Measurements from ENCODE around the gene MFAP3. TPM values are rescaled to one million over a fixed set of nuclear protein-coding genes. Genes with fewer than 3 reads are reported as not detected.
A peak's percentile ranks its signal among the peaks of the same experiment; 100 is the strongest.

The MFAP3 gene
- total and polyA plus RNA-seq, 9 donors: 9.1 to 33.2 (median 23.2) TPM

DNA sequence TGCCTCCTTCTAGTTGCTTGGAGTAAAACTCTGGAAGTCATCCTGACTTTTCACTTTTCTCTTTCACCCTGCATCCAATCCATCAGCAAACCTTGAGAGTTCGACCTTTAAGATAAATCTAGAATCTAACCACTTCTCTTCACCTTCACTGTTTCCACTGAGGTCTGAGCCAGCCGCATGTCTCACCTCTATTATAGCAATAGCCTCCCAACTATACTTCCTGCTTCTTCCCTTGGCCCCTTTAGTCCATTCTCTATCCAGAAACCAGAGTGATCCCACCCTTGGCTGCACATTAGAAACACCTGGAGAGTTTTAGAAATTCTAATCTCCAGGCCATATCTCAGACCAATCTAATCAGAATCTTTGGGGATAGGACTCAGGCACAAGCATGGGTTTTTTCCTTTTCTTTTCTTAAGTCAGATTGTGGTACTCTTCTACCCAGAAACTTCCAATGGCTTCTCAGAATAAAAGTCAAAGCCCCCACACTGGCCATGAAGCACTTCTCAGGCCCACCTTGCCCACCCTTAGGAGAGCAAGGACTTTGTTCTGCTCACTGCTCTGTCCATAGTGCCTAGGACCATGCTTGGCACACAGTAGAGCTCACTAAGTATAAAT, 33.1 kb downstream of the MFAP3 start:
- WGBS, 3 donors: 53 to 69% (median 59%) methylated on average over 2 of the region's 2 CpGs
- Histone ChIP-seq H3K27me3 (no peaks in the 10 kb centered on the region), H3K36me3 (no peaks in the 10 kb centered on the region), H3K9me3 (no peaks in the 10 kb centered on the region), H3K4me3 (no peak overlapping the region), H3K4me1 (ENCODE audit: insufficient read depth) (no peaks in the 10 kb centered on the region), H3K27ac (no peak overlapping the region)
- no peak for DNase-seq
- TF ChIP-seq EP300 (IDR thresholded peaks at IDR 0.05) (no peak), POLR2A (IDR thresholded peaks at IDR 0.05) (no peak)
- TF ChIP-seq, protein P1, sequence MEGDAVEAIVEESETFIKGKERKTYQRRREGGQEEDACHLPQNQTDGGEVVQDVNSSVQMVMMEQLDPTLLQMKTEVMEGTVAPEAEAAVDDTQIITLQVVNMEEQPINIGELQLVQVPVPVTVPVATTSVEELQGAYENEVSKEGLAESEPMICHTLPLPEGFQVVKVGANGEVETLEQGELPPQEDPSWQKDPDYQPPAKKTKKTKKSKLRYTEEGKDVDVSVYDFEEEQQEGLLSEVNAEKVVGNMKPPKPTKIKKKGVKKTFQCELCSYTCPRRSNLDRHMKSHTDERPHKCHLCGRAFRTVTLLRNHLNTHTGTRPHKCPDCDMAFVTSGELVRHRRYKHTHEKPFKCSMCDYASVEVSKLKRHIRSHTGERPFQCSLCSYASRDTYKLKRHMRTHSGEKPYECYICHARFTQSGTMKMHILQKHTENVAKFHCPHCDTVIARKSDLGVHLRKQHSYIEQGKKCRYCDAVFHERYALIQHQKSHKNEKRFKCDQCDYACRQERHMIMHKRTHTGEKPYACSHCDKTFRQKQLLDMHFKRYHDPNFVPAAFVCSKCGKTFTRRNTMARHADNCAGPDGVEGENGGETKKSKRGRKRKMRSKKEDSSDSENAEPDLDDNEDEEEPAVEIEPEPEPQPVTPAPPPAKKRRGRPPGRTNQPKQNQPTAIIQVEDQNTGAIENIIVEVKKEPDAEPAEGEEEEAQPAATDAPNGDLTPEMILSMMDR (IDR thresholded peaks at IDR 0.05): no peak
- intact Hi-C loops (cut with DNase I): loop anchor here in 3 of 4 donors (2.0 to 10.0 kb wide), 6 partner anchors 103 to 570 kb away; partner anchors contain the start of gene GALNT10 (in 1 of the 3)

DNA sequence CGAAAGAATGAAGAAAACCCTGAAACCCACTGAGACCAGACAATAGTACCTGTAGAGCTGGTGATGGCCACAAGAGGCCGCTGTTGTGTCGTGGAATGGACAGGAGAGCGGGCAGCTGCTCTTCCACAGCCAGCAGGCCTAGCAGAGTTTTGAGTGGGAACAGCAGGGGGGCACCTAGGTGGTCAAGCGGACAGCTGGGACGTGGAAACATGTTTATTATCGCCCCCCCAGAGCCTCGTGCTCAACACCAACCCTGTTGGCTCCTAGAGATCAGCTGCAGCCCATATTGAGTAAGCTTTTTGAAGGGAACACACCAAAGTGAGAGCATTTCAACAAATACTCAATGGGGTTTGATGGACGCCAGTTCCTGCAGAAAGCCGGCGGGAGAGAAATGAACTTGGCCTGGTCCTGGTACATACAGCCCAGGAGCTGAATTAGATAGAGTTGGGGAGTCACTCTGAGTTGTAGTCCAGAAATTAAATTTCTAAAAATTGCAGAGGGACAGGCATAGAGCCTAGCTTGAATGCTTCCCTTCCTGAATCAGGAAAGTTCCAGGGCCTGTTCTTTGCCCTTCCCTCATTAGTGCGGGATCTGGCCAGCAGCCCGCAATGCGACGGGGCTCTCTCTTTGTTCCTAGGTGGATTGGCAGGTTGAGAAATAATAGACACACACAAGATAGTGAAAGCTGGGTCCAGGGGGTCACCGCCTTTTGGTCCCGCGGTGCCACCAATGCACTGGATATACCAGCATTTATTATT, 33.8 kb downstream of the MFAP3 start:
- Histone ChIP-seq H3K9me3 (no peaks in the 10 kb centered on the region), H3K27ac (no peak overlapping the region), H3K4me1 (ENCODE audit: insufficient read depth) (no peaks in the 10 kb centered on the region), H3K4me3 (no peak overlapping the region), H3K36me3 (no peaks in the 10 kb centered on the region), H3K27me3 (no peaks in the 10 kb centered on the region)
- DNase-seq: peak; percentile 73 to 89 (median 88)
- TF ChIP-seq, protein P1 (IDR thresholded peaks at IDR 0.05): peak; percentile 84 to 89 (median 88)
- TF ChIP-seq POLR2A (IDR thresholded peaks at IDR 0.05) (no peak), EP300 (IDR thresholded peaks at IDR 0.05) (no peak)
- WGBS, 3 donors: 35 to 39% (median 35%) methylated on average over 18 of the region's 18 CpGs
- intact Hi-C loops (cut with DNase I): loop anchor here in 3 of 4 donors (2.0 to 10.0 kb wide), 6 partner anchors 102 to 570 kb away; partner anchors contain the start of gene GALNT10 (in 1 of the 3)

- 82 to 92% (median 89%) methylated on average over 5 of the region's 5 CpGs for WGBS, 3 donors
- Histone ChIP-seq H3K4me1 (ENCODE audit: insufficient read depth) (no peaks in the 10 kb centered on the region), H3K36me3 (no peaks in the 10 kb centered on the region), H3K4me3 (no peak overlapping the region), H3K27ac (no peak overlapping the region), H3K9me3 (no peaks in the 10 kb centered on the region), H3K27me3 (no peaks in the 10 kb centered on the region)
- DNase-seq: no peak
- intact Hi-C loops (cut with DNase I): loop anchor here in 3 of 4 donors (10.0 kb wide), 3 partner anchors 98 to 328 kb away; partner anchors contain the start of gene GALNT10 (in 1 of the 3)
- TF ChIP-seq POLR2A (IDR thresholded peaks at IDR 0.05) (no peak), EP300 (IDR thresholded peaks at IDR 0.05) (no peak)
- TF ChIP-seq, protein P1 (IDR thresholded peaks at IDR 0.05): no peak
Measured at GRCh38 chr5:154076240-154076922, 37.6 kb downstream of the MFAP3 start.

GRCh38 chr5:154077696-154078095, 38.9 kb downstream of the MFAP3 start:
- no peaks in the 10 kb centered on the region for H3K4me1 ChIP-seq (ENCODE audit: insufficient read depth)
- DNase-seq: no peak
- no peaks in the 10 kb centered on the region for H3K27me3 ChIP-seq
- no peaks in the 10 kb centered on the region for H3K36me3 ChIP-seq
- intact Hi-C loops (cut with DNase I): loop anchor here in 3 of 4 donors (10.0 kb wide), 3 partner anchors 97 to 327 kb away; partner anchors contain the start of gene GALNT10 (in 1 of the 3)
- 8 to 18% (median 12%) methylated on average over 1 of the region's 1 CpG for WGBS, 3 donors
- TF ChIP-seq EP300 (IDR thresholded peaks at IDR 0.05) (no peak), POLR2A (IDR thresholded peaks at IDR 0.05) (no peak)
- TF ChIP-seq, protein P1 (IDR thresholded peaks at IDR 0.05): no peak
- no peak overlapping the region for H3K27ac ChIP-seq
- no peak overlapping the region for H3K4me3 ChIP-seq
- no peaks in the 10 kb centered on the region for H3K9me3 ChIP-seq

All from ovary (tissue), 9 donors.